ENCODE data around the gene FGF9.

- TF ChIP-seq ZNF416 (CRISPR knock-in tag; IDR thresholded peaks at IDR 0.05), result no peak
- TF ChIP-seq CTCF (IDR thresholded peaks at IDR 0.05), result no peak
- TF ChIP-seq ELF4 (CRISPR knock-in tag; IDR thresholded peaks at IDR 0.05; ENCODE audit: low read depth), result no peak
These were observed 21.1 kb downstream of the FGF9 start for GRCh38 chr13:21691928-21692327.
